COLO668 (cell line): Measurements from ENCODE around the gene MUSK.

ENCODE experiments used
- DNase-seq: peaks from one replicate; lab custom pipeline; 2025; ENCODE audit not compliant: unreplicated experiment; lab: John Stamatoyannopoulos, UW

The MUSK gene

DNA sequence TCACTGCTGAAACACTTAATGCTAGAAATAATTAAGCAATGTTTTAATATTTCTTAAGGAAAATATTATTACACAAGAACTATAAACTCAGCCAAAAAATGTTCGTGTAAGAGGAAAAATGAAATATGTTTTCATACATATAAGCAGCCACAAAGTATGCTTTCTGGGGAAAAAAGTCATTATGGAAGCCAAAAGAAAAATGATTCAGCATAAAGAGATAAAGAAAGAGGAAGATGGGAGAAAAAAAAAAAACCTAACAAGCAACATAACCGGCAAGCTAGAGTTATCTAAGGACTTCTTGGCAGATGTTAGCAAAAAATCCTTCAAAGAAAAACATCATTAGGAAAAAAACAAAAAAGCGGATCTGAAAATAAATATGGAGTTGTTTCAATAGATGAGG, 179.1 kb downstream of the MUSK start:
- DNase-seq: no peak

DNA sequence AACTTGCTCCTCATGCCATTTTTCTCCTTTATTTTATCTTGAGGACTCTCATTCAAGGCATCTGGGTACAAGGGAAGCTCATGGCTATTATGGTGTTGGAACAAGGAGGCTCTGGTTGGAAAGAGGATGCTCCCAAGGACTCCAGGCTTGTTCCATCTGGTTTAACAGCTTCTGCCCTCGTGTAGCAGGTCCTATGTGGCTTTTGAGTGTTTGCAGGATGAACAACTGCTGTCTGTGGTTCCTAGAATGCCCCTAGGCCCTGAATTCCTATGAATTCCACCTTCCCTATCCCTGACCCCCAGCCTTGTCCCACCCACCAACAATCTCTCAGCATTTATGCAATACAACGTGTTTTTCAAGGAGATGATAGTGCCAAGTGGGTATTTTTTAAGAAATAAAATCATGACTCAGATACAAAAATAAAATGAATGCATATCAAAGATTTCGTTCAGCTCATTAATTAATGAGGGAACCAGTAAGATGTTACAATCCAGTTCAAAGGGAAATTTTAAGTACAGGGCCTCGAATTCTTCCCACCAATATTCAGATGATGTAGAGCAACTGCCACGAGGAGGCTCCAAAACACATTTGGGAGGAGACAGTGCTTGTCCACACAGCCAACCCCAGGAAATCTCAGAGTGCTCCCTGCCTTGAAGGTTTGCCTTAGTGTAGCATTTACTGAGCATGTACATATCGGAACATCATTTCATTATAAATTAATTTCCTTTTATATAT, 182.0 kb downstream of the MUSK start:
- no peak for DNase-seq
